OCI-LY3 (cell line): ENCODE data around the gene SIVA1.

Experiments used
- CTCF ChIP-seq: fragments of 200-600, 300-600 bp; sonication (generic); IDR thresholded peaks from 2 replicates; pipeline ENCODE4 v1.5.1; 2014; ENCODE audit warnings: antibody characterized with exemption, low read length, low read depth
- EZH2phosphoT487 ChIP-seq: fragments of 200-600 bp; shearing (Covaris generic); IDR thresholded peaks from 2 replicates; pipeline ENCODE4 v1.6.1; 2018; ENCODE audit warnings: antibody characterized with exemption, mixed run types, low read depth

GRCh38 chr14:104756477-104757237 lies 3.7 kb downstream of the SIVA1 start:
- no peak for TF ChIP-seq CTCF
- no peak for TF ChIP-seq EZH2phosphoT487
